ENCODE data around the gene ZC3HAV1L. TPM values are rescaled to one million over a fixed set of nuclear protein-coding genes. Genes with fewer than 3 reads are reported as not detected.

Gene ZC3HAV1L
- total and polyA plus RNA-seq, 2 of the 13 experiments (the other 11 are each of a cell fraction or from before 2014, with no cell fraction given): 8.4 to 11.1 TPM

- TF ChIP-seq MLX (CRISPR knock-in tag; IDR thresholded peaks at IDR 0.05) (no peak), ZNF558 (CRISPR knock-in tag; IDR thresholded peaks at IDR 0.05; ENCODE audit: borderline replicate concordance) (no peak)
Measured at GRCh38 chr7:138979988-138980562, 55.8 kb downstream of the ZC3HAV1L start (continued).

GRCh38 chr7:138979226-138979979, 56.4 kb downstream of the ZC3HAV1L start:
- intact Hi-C loops (cut with micrococcal nuclease; ENCODE audit: unreplicated experiment) (no loop called here), in situ Hi-C loops (cut with HindIII; ENCODE audit: extremely low pct_ligation_motif_present, low pct_unique_long_range_greater_than_20kb) (no loop called here)
- no peak overlapping the region for H2AFZ ChIP-seq (ENCODE audit: low read length)
- H3K9me3 ChIP-seq (ENCODE audit: low read length): no peaks in the 10 kb centered on the region
- no peaks in the 10 kb centered on the region for H3K79me2 ChIP-seq (ENCODE audit: insufficient read depth, low read length)
- ATAC-seq: peak; percentile 48
- BruUV-seq (replicated peaks): no TSS peak
- peak overlapping the region; percentile 65; the same call in 1 of the 2 replicates for H3K9ac ChIP-seq (ENCODE audit: insufficient read depth, low read depth, low read length)
- no peaks in the 10 kb centered on the region for H3K36me3 ChIP-seq (replicated peaks in 1 of 2; ENCODE audit: control insufficient read depth in 1 of 2, insufficient read depth in 2 of 2, low read length in 2 of 2)
- no peaks in the 10 kb centered on the region for H4K20me1 ChIP-seq (ENCODE audit: insufficient read depth, low read length)
- peaks cover 20% of the 10 kb centered on the region for H3K4me1 ChIP-seq (ENCODE audit: insufficient read depth, low read length)
- 96% methylated on average over 6 of the region's 6 CpGs for WGBS (ENCODE audit: low lambda C conversion rate)
- H3K4me2 ChIP-seq (ENCODE audit: low read depth, low read length): peak overlapping the region; percentile 95
- TF ChIP-seq CHD4 (IDR thresholded peaks at IDR 0.05; ENCODE audit: borderline replicate concordance, low read length): peak; percentile 37; the same call in 1 of the 2 replicates
- no peak for TF ChIP-seq ZNF292 (CRISPR knock-in tag; IDR thresholded peaks at IDR 0.05; ENCODE audit: borderline replicate concordance, low read depth)
- peak; percentile 88 for TF ChIP-seq ZNF629 (CRISPR knock-in tag; conservative IDR thresholded peaks at IDR 0.05)
- TF ChIP-seq PRDM10 (CRISPR knock-in tag; IDR thresholded peaks at IDR 0.05; ENCODE audit: low read depth): no peak
- H3K27me3 ChIP-seq (ENCODE audit: control insufficient read depth in 1 of 2, insufficient read depth in 2 of 2, low read length in 2 of 2): peaks cover 0 to 17% of the 10 kb centered on the region in 2 experiments; a peak in 2 of 5 replicates
- DNase-seq (ENCODE audit: low spot score): peak; percentile 26
- peak overlapping the region in 2 of 3 experiments; percentile 77 to 79; a peak in 4 of 6 replicates for H3K4me3 ChIP-seq (replicated peaks in 1 of 3; ENCODE audit: insufficient read depth in 1 of 3, low read depth in 2 of 3, low read length in 3 of 3)
- FAIRE-seq: peak; percentile 48
- CTCF ChIA-PET (ENCODE audit: low intra/inter-chr PET ratio, low total read pairs): no interaction called here
- no peak overlapping the region for H3K27ac ChIP-seq (ENCODE audit: extremely low read length, insufficient read depth, low read length)
- POLR2A ChIA-PET: no interaction called here

Data from HepG2 (cell line).